Right atrium auricular region (tissue), 2 donors: ENCODE measurements around the gene ATIC. TPM values are rescaled to one million over a fixed set of nuclear protein-coding genes. Genes with fewer than 3 reads are reported as not detected.

Experiments used
- DNase-seq: peaks from one replicate; pipeline ENCODE4 v3.0.0-alpha.2; 2019; ENCODE audit warnings: low spot score
- H3K27ac ChIP-seq, 2 donors: fragments of 200-600 bp; sonication (generic); 1 replicate in 1 of 2; 2 replicates in 1 of 2; pipeline ENCODE4 v1.5.1; 2016 to 2019
- H3K27me3 ChIP-seq, 2 donors: fragments of 200-600 bp; sonication (generic); one replicate each; pipeline versions ENCODE4 v1.5.1 to v1.6.0; 2017 to 2019
- H3K36me3 ChIP-seq: fragments of 200-600 bp; sonication (generic); one replicate; pipeline ENCODE4 v1.5.1; 2016
- H3K4me1 ChIP-seq, 2 donors: fragments of 200-600 bp; sonication (generic); one replicate each; pipeline versions ENCODE4 v1.5.1 to v1.6.0; 2017 to 2019
- H3K4me3 ChIP-seq, 2 donors: fragments of 200-600 bp; sonication (generic); 1 replicate in 1 of 2; 2 replicates in 1 of 2; pipeline ENCODE4 v1.5.1; 2017 to 2019; ENCODE audit warnings: mild to moderate bottlenecking in 1 of 2, moderate library complexity in 1 of 2
- H3K9me3 ChIP-seq, 2 donors: fragments of 200-600 bp; sonication (generic); one replicate each; pipeline ENCODE4 v1.5.1; 2019
- CTCF ChIP-seq, 2 donors: fragments of 200-600 bp; sonication (generic); IDR thresholded peaks; one replicate each; pipeline ENCODE4 v1.5.1; 2019; ENCODE audit warnings: antibody characterized with exemption in 2 of 2
- total RNA-seq, 2 donors: library from RNA; depleted of rRNA; stranded (reverse); fragments of >200 nt; gene quantifications; one replicate each; pipeline ENCODE4 v1.1.0, GENCODE V29; 2016

Gene ATIC
- total RNA-seq, 2 donors from 2014 or later: 13.8 to 25.0 TPM

GRCh38 chr2:215388002-215388728, 76.3 kb downstream of the ATIC start:
- H3K4me3 ChIP-seq: no peak overlapping the region
- no peak for TF ChIP-seq CTCF (IDR thresholded peaks at IDR 0.05)
- no peak overlapping the region for H3K27ac ChIP-seq
- no peak for DNase-seq
- peaks cover 61% of the 10 kb centered on the region for H3K36me3 ChIP-seq
- H3K4me1 ChIP-seq: no peaks in the 10 kb centered on the region
- H3K9me3 ChIP-seq: no peaks in the 10 kb centered on the region
- no peaks in the 10 kb centered on the region for H3K27me3 ChIP-seq

GRCh38 chr2:215390550-215390913, 78.7 kb downstream of the ATIC start:
- no peak for DNase-seq
- no peaks in the 10 kb centered on the region for H3K4me1 ChIP-seq
- no peak for TF ChIP-seq CTCF (IDR thresholded peaks at IDR 0.05)
- H3K4me3 ChIP-seq: no peak overlapping the region
- H3K9me3 ChIP-seq: no peaks in the 10 kb centered on the region
- no peaks in the 10 kb centered on the region for H3K27me3 ChIP-seq
- H3K36me3 ChIP-seq: peaks cover 66% of the 10 kb centered on the region
- no peak overlapping the region for H3K27ac ChIP-seq

- no peak for DNase-seq
- H3K4me1 ChIP-seq: no peaks in the 10 kb centered on the region
- H3K27me3 ChIP-seq: no peaks in the 10 kb centered on the region
- TF ChIP-seq CTCF (IDR thresholded peaks at IDR 0.05): no peak
- H3K9me3 ChIP-seq: no peaks in the 10 kb centered on the region
- H3K36me3 ChIP-seq: peaks cover 68% of the 10 kb centered on the region
- no peak overlapping the region for H3K27ac ChIP-seq
- H3K4me3 ChIP-seq: no peak overlapping the region
Measured at GRCh38 chr2:215391531-215391930, 79.7 kb downstream of the ATIC start.

GRCh38 chr2:215392164-215392563, 80.3 kb downstream of the ATIC start:
- H3K27me3 ChIP-seq: no peaks in the 10 kb centered on the region
- H3K36me3 ChIP-seq: peaks cover 66% of the 10 kb centered on the region
- TF ChIP-seq CTCF (IDR thresholded peaks at IDR 0.05): no peak
- H3K27ac ChIP-seq: no peak overlapping the region
- DNase-seq: no peak
- H3K4me1 ChIP-seq: no peaks in the 10 kb centered on the region
- no peak overlapping the region for H3K4me3 ChIP-seq
- H3K9me3 ChIP-seq: no peaks in the 10 kb centered on the region

- H3K4me1 ChIP-seq: no peaks in the 10 kb centered on the region
- no peak for DNase-seq
- no peaks in the 10 kb centered on the region for H3K27me3 ChIP-seq
- H3K4me3 ChIP-seq: no peak overlapping the region
- no peak for TF ChIP-seq CTCF (IDR thresholded peaks at IDR 0.05)
- H3K27ac ChIP-seq: no peak overlapping the region
- no peaks in the 10 kb centered on the region for H3K9me3 ChIP-seq
- H3K36me3 ChIP-seq: peaks cover 68% of the 10 kb centered on the region
Measured at GRCh38 chr2:215392687-215393270, 80.9 kb downstream of the ATIC start.
